Stimulated activated CD8-positive, alpha-beta memory T cell treated with anti-CD3 and anti-CD28 coated beads, Interleukin-4, amount 100 ng/mL, for 1 hour (primary cell): Measurements from ENCODE around the gene DHRS12.
A peak's percentile ranks its signal among the peaks of the same experiment; 100 is the strongest.

Source experiments
- DNase-seq, 2 donors: peaks; one replicate each; pipeline ENCODE4 v3.0.0-alpha.2; 2020; ENCODE audit warnings: low read depth in 2 of 2, low spot score in 1 of 2

The DHRS12 gene, protein sequence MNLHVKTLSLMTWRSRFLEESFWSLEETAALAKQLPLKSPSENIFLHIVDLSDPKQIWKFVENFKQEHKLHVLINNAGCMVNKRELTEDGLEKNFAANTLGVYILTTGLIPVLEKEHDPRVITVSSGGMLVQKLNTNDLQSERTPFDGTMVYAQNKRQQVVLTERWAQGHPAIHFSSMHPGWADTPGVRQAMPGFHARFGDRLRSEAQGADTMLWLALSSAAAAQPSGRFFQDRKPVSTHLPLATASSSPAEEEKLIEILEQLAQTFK

DNA sequence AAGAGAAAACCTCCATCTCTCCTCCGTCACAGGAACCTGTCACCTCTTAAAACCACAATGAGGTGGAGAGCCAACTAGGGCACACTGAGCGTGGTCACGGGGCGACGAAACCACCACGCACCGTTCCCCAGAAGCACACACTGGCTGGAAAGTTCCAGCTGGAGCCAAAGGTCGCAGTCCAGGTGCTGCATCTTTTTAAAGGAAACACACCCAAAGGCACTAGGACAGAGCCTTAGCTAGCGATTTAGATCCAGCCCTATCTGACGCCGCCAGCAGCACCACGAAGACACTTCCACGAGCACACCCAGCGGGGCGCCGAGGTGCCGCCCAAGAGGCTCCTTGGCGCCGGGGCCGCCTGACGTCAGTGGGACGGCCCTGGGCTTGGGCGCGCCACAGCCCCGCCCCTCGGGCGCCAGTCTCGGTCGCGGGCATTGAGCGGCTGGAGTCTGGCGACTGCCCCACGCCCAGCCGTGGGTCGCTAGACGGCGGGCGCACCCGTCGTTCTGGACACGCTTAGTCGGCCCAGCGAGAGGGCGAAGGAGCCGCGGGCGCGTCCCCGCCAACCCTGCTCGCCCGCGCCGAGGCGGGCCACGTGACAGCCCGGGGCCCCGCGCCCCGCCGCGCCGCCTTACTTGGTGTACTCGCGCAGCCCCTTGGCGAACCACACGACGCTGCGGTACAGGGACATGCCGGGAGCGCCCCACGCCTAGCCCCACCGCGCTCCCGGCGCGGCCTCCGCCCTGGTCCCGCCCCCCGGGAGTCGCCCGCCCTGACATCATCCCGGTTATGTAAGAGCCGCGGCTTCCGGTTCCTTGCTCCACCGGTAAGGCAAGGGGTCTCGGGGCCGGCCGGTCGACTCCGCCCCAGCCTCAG, at the start of gene DHRS12:
TSS of gene DHRS12 (minus strand) at position 742 of the 873 bp plus-strand sequence. CDS start 4,504 bp downstream, outside the sequence.
- peak; percentile 75 to 77 for DNase-seq

DNA sequence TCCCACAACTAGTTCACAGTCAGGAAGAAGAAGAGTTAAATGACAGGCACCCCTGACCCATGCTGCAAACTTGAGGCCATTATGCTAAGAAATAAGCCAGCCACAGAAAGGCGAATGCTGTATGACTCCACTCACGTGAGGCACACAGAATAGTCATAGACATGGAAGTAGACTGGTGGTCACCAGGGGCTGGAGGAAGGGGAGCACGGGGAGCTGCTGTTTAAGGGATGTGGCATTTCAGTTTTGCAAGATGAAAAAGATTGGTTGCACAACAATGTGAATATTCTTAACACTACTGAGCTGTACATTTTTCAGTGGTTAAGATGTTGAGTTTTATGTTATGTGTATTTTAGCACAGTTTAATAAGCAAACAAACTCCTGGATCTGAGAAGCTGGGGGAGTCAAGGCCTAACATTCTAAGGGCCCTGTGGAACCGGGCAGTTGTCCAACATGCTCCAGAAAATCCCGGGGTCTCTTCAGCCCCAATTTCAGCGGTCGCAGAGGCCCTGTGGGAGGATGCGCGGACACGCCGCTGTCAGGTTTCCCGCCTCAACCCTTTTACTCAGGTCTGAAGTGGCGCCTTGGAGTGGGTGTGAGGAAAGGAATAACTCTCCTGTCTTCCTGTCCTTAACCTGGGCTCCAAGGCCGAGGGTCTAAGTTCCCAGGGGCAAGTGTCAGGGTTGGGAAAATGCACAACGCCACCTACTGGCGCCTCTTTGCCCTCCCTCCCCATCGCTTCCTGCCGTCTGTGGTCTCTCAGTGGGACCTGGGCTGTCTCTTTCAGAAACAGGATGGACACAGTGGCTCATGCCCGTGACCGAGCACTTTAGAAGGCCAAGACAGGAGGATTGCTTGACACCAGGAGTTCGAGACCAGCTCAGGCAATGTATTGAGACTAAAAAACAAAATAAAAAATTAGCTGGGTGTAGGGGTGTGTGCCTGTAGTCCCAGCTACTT, 45.5 kb upstream of the DHRS12 start:
- DNase-seq, result no peak

DNA sequence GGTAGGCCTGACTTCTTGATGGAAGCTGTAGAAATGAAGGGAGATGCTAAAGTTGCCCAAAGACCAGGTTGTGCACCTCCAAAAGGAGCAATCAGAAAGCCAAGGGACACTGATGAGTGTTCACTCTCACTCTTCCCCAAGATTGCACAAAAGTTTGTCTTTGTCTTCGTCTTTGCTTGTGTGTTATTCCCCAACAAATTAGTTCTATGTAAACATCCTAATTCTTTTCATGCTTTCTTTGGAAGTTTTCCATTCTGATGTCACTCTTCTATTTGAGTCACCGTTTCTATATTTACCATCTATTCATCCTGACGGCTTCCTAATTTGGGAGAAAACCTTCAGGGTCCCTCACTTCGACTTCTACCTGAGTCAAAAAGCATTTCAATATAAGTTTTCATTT, 44.7 kb upstream of the DHRS12 start:
- DNase-seq, result no peak

DNA sequence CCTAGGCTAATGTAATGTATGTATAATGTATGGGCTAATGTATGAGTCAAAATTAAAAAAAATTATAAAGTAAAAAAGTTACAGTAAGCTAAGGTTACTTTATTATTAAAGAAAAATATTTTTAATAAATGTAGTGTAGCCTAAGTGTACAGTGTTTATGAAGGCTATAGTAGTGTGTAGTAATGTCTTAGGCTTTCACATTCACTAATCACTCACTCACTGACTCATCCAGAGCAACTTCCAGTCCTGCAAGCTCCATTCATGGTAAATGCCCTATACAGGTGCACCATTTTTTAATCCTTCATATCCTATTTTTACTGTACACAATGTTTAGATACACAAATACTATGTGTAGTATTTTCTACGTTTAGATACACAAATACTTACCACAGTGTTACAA, 42.8 kb upstream of the DHRS12 start:
- no peak for DNase-seq

DNA sequence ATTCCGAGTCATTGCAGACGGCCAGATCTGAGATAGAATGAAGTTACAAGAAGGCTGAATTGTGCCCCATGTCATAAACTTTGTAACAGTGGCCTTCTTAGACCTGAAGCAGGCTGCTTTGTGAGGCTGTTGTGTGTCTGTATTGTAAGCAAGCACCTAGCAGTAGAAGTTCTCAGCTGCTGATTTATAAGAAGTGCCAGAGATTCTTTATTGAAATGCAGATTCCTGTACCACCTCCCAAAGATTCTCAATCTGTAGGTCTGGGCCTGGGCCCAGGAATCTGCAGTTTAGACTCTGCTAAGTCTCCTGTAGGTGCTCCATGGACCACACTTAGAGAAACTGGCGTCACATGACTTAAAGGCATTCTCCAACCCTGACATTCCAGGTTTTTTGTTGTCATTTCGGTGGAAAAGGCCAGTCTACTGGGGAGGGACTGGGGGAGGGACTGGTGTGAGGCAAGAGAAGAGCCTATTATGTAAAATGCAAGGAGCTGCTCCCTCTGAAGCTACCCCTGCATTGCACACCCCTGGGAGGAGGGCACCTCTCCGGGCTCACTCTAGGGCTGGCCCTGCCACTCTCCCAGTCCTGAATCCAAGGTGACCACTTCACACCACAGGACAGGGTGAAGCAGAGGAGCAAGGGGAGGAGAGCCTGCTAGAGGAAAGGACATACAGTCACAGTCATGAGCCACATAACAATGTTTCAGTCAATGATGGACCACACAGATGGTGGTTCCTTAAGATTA, 41.8 kb upstream of the DHRS12 start:
- no peak for DNase-seq

DNA sequence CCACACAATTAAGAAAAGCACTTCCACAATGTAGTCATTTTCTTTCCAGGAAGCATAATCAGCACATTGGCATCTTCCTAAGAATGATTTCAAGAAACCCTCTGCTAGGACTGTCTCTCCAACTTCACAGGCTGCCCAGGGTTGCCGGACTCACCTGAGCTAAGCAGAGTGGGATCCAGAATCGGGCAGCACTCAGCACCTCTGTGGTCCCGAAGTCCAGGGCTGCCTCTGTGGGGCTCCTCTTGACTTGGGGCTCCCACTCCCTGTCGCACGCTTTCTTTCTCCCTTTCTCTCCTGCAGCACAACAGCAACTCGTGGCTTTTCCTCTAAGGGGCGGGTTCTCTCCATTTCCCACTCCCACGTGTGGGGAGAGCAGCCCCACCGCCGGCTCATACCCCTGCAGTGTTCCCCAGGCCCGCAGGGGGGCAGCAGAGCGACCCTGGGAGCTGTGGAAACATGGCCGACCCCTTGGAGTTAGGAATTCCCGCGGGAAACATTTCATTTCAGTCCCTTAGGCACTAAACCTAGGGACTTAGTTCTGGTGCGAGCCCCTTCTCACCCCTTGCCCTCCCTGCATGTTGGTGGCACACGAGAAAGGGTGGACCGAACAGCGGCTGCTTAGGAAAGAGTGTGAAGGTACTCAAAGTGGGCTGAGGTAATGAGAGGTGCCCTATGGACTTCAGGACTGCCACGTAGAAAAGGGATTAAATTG, 41.1 kb upstream of the DHRS12 start, which contains the start of gene TMEM272:
TSS of gene TMEM272 (minus strand) at position 316 of the 712 bp plus-strand sequence. CDS start 6,647 bp downstream, outside the sequence.
- peak in 1 of 2 donors; percentile 13 for DNase-seq

DNA sequence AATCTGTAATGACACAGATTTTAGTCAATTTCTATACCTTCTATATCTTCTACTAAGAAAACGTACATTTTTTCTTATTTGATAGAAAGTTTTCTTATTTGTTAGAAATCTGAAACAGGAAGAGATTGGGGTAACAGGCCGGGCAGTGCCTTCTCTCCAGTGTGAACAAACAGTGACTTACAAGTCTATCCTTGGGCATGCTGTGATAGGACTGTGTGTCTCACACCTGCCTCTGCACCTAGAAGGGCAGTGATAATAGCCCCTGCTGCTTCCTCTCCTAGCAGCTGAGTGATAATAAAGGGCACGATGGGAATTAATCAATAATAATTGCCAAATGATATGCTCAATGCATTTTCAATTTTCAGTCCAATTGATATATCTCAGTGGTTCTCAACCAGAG, 39.6 kb upstream of the DHRS12 start:
- no peak for DNase-seq

DNA sequence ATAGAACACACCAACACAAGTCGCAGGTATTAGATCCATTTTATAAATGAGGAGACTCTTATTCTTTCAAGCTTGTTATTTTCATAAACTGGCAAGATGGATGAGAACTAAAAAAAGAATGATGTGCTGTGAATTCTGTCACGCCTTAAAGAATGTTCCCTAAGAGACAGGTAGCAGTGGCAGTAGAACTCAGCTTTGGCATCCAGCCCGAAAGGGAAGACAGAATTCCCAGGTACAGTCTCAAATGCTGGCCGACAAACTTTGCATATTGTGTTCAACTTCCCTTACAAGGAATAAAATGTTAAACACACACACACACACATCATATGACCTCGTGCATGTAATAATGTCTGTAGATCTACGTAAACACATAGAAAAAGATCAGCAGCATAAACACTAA, 37.8 kb upstream of the DHRS12 start:
- DNase-seq, result no peak

DNA sequence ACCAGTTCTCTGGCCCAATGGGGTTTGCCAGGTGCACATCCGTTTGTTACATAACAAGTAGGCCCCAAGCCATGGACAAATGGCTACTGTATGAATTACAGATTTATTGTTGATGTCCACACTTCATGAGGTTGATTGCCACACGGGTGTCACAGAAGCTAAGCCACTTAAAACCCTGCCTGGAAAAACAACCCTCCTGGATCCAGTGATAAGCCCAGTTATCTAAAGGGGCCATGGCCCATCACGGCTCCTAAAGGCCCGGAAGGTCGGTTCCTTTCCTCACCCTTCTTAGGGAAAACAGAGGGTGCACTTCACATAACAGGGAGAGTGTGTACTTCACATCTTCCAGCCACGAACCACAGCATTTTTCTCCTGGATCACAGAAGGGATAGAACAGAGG, 37.0 kb upstream of the DHRS12 start:
- DNase-seq, result no peak

DNA sequence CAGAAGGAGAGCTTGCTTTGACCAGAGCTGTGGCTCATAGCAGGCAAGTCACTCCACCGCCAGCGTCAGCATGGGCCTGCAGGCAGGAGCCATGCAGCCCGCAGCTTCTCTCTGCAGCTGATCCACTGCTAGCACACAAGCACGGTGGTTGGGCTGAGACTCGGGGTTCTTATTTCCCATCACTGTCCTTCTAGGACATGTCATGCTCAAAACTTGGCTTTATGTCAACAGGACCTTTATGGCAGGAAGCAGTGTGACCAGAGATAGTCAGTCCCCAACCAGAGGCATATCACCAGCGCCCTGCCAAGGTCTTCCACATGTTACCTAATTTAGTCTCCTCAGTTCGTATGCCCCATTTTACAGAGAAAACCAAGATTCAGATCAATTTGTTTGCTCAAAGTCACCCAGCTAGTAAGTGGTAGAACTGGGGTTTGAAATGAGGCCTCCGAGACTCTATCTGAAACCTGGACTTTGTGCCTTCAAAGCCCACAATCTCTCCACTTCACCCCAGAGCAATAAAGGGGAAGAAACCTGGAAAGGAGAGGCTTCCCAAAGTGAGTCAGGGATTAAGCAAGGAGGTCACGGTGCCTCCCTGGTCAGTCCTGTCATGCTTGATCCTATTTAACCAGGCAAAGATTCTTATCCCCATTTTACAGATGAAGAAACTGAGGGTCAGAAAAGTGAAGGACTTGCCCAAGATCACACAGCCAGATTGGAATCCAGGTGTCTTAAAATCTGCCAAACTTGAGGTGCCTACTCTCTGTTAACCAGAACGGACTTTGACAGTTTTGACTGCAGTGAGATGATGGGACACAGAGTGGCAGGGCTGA, 36.0 kb upstream of the DHRS12 start:
- DNase-seq, result no peak

DNA sequence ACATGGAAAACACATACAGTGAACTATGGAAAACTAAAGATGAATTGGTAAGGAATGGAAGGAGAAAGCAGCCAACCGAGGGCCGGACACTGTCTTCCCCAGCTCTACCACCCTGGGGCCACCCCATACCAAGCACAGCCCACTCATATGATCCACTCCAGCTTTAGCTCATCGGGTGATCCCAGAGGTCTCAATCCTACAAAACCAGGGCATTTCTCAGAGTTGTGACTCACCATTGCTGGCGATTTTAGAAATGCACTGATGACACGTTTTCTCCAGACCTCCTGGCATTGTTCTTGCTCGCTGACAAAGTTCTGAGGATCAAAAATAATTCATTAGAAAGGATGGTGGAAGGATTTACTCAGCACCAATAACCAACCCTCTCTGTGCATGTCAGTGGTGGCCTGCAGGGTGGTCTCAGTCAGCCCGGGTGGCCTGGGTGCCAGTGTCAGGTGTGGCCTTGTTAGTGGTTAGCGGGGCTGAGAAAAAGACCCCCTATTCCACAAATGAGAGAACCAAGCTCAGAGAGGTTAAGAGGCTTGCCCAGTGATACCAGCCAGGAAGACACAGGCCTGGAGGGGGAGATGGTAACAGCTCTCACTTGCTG, 34.4 kb upstream of the DHRS12 start:
- no peak for DNase-seq

DNA sequence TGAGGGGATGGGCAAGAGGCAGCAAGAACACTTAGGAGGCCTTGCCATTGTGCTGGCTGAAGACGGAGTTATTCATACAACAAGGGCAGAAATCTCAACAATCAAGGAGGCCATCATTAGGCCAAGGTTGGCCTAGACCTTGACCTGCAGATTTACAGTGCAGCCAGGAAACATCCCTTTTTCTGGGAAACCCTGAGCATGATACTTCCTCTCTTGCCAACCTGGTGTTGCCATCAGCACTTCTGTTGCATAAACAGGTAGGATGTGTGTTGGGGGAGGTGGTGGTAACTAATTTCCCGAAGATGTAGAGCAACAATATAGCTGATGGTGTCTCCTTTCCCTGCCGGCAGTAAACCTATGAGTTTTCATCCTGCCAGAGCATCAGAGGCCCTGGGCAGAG, 33.1 kb upstream of the DHRS12 start:
- no peak for DNase-seq

DNA sequence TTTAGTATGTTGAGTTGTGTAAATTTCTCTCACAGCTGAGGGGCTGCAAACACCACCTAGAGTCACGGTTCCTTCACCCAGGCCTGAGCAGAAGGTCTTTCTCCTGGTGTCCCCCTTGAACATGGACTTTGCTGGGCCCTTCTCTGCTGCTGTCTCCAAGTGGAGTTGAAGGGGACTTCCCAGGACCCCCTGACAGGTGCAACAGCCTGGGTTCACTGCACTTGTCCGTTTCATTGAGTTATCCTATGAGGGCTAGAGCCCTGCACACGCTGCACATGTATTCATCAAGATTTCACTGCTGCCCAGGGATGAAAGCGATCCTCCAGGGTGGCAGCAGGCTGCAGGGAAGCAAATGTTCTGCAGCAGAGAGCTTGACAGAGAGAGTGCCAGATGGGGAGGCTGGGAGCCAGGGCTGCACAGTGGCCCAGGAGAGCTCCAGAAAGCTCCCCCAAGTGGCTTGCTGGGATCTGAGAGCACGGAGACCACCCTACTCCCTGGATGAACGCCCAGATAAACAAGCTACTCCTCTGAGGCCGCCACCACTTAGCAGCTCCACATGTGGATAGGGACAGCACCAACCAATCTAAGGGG, 30.7 kb upstream of the DHRS12 start:
- DNase-seq, result no peak

DNA sequence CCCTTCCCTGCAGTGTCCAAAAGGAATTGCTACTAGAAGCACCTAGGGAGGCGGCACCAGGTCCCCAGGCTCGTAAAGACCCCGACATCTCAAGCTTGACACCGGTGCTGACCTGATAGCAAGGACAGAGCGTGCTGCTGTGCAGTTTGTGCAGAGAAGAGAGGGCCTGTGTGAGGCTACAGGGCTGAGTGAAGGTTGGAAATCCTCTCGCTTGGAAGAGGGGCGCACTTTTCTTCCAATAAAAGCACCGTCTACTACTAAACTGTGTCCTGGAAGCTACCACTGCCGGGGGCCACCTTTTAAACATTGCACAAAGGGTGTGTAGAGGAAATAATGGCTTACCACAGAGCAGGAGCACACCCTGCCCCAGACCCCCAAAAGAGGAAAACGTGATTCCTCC, 30.0 kb upstream of the DHRS12 start:
- DNase-seq, result no peak

DNA sequence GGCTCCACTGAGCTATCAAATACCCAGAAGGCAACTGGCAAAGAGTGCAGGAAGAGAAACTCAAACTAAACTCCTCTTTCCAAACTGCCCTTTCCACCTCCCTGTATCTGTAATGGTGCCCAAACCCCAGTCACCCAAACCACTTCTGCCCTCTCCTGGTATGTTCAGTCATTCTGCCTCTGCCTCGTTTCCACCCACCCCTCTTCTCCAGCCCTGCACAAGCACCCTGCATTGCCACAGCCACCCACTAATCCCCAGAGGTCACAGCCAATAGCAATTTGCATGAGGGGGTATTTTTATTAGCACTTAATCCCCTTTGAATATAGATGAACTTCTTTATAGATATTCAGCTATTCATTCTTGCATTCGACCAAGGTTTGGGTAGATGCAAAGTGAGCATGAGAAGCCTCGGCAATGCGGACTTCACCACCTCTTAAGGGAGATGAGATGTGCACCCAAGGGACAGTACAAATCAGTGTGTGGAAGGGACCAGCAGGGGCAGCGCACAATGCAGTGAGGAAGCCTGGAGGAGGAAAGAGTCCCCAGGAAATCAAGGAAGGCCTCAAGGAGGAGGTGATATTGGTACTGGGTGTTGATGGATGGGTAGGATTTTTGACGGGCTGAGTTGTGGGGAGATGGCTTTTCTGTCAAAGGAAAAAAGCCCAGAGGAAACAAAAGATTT, 28.6 kb upstream of the DHRS12 start:
- peak in 1 of 2 donors; percentile 28 for DNase-seq

DNA sequence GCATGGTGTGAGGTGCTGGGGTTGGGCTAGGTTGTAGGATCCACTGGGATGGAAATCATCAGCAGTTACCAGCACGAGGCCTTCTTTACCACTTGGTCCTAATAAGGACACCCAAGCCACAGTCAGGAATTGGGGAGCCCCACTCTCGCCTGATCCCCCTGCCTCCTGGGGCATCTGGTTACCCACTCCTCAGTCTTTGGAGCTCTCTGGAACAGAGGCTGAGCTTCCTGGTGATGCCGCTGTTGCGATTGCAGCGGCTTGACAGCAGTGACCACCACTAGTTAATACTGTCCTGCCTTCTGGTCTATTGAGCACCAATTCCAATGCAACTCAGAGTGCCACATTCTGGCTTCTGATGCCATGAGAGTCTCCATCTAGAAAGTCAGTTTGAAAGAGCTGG, 27.6 kb upstream of the DHRS12 start:
- DNase-seq, result no peak

DNA sequence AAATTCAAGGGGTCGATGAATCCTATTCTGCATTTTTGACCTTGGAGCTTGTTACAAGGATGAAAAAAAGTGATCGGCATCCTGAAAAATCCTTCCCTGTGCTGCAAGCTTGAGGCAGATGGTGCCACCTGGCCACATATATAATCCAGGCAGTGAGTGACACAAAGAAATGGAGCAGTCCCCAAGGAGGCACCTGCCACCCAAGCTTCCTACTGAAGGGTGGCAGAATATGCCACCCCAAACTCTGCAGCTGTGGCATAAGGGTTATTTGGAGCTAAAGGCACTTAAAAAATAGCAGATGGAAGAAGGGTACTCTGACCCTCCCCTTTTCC, 25.6 kb upstream of the DHRS12 start:
- no peak for DNase-seq
